GM10266 (cell line): ENCODE measurements around the gene PLAC9.
A peak's percentile ranks its signal among the peaks of the same experiment; 100 is the strongest.
"Not testable (repeated sequence)": the region's sequence is repeated elsewhere in the genome, so short reads cannot be mapped to it uniquely, and the experiment has no call there.

Experiments used
- DNase-seq: peaks from one replicate; pipeline ENCODE4 v3.0.0; 2012; ENCODE audit errors: extremely low spot score
- CTCF ChIP-seq: IDR thresholded peaks from 2 replicates; pipeline ENCODE4 v1.5.1; 2012; ENCODE audit warnings: mild to moderate bottlenecking, low read depth; ENCODE audit not compliant: control insufficient read depth, insufficient read depth; ENCODE audit errors: missing control alignments

The PLAC9 gene

GRCh38 chr10:80132299-80133139, at the start of gene PLAC9:
PLAC9 (plus strand) TSS chr10:80132730; CDS start chr10:80132763, 33 bp downstream.
- no peak for TF ChIP-seq CTCF
- DNase-seq: no peak

DNA sequence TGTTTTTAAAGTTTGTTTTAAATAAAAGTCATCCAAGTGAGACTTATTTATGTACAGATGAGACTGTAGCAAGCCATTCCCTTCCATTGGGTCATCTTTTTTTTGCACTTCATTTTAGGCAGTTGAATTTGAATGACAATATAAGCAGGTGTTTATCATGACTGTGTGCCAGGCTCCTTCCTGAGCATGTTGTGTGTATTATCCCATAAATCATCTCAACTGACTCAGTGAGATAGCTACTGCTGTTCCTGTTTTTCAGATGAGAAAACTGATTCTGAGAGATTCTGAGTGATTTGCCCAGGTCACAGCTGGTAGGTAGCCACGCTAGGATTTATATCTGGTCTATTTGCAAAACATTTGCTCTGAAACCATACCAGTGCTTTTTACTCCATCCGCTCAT, 42.4 kb upstream of the PLAC9 start:
- DNase-seq: no peak
- no peak for TF ChIP-seq CTCF

GRCh38 chr10:80094231-80094630, 38.3 kb upstream of the PLAC9 start:
- DNase-seq: no peak
- no peak for TF ChIP-seq CTCF

DNA sequence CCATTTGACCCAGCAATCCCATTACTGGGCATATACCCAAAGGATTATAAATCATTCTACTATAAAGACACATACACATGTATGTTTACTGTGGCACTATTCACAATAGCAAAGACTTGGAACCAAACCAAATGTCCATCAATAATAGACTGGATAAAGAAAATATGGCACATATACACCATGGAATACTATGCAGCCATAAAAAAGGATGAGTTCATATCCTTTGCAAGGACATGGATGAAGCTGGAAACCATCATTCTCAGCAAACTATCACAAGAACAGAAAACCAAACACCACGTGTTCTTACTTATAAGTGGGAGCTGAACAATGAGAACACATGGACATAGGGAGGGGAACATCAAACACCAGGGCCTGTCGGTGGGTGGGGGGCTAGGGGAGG, 34.3 kb upstream of the PLAC9 start:
- DNase-seq: not testable (repeated sequence)

DNA sequence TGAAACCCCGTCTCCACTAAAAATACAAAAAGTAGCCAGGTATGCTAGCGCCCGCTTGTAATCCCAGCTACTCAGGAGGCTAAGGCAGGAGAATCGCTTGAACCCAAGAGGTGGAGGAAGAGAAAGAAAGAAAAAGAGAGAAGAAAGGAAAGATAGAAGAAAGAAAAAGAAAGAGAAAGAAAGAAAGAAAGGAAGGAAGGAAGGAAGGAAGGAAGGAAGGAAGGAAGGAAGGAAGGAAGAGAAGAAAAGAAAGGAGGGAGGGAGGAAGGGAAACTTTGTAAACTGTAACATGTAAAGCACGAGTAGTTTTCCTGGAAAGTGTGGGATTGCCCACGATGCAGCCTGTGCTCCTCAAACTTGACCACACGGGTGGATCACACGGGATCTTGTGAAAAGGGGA, 33.2 kb upstream of the PLAC9 start:
- not testable (repeated sequence) for DNase-seq

DNA sequence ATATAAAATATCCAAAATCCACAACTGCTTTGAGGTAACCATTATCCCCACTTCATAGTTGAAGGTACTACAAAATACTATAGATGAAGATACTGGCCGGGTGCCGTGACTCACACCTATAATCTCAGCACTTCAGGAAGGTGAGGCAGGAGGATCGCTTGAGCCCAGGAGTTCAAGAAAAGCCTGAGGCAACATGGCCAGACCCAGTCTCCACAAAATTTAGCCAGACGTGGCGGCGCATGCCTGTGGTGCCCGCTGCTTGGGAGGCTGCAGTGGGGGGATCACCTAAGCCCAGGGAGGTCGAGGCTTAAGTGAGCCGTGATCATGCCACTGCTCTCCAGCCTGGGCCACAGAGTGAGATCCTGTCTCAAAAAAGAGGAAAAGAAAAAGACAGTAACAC, 32.4 kb upstream of the PLAC9 start:
- no peak for TF ChIP-seq CTCF
- no peak for DNase-seq

- no peak for DNase-seq
- no peak for TF ChIP-seq CTCF
Observed at GRCh38 chr10:80100861-80101695, 31.5 kb upstream of the PLAC9 start.

DNA sequence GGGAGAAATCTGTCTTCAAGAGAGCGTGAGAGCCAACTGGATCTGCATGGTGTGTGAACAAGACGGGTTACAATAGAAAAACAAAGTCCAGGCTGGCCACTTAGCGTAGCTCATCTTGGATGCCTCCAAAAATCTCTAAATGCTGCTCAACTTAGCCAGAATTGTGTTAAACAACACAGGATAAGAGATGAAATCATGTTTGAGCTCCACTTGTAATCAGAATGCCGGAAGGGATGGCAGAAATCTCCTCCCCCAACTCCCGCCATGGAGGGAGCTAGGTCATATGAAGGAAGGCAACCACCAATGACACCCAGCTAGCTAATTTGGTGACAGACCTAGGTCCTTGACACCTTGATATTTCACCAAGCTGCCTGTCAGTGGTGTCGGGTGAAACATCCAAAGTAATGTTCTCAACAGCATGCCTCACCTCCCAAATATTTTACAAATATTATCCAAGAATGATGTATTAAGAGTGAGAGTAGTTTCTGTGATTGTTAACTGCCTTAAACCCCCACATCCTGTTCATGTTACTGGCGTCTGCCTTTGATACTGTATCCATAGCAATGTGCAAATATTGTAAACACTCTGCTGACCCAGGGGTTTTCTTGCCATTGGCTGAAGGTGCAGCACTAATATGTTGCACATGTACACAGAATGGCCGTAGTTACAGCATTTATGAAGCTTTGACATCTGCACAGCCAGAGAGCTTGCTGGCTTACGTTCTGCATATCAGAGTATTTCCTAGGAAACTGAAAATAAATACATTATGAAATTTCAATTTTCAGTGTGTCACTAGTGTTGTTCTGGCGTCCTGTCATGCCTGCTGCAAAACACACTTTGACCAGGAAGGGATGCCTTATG, 28.2 kb upstream of the PLAC9 start:
- TF ChIP-seq CTCF: no peak
- DNase-seq: peak; percentile 48
